Hepatocyte (in vitro differentiated cells): Measurements from ENCODE around the gene DOK1. TPM values are rescaled to one million over a fixed set of nuclear protein-coding genes. Genes with fewer than 3 reads are reported as not detected.

ENCODE experiments used
- DNase-seq: peaks from one replicate; pipeline ENCODE4 v3.0.0-alpha.2; 2016; ENCODE audit warnings: low spot score
- H2AFZ ChIP-seq: fragments of 200-600 bp; sonication (generic); 2 replicates; pipeline ENCODE4 v1.6.0; 2016; ENCODE audit warnings: antibody characterized with exemption, mild to moderate bottlenecking
- H3K27ac ChIP-seq: fragments of 200-600 bp; sonication (generic); 2 replicates; pipeline ENCODE4 v1.5.1; 2016; ENCODE audit warnings: mild to moderate bottlenecking
- H3K27me3 ChIP-seq: fragments of 200-600 bp; sonication (generic); 2 replicates; pipeline ENCODE4 v1.6.1; 2016
- H3K36me3 ChIP-seq: fragments of 200-600 bp; sonication (generic); replicated peaks from 2 replicates; pipeline ENCODE4 v1.5.1; 2016; ENCODE audit warnings: low read depth; ENCODE audit not compliant: insufficient read depth
- H3K4me1 ChIP-seq: fragments of 200-600 bp; sonication (generic); 2 replicates; pipeline ENCODE4 v1.5.1; 2016; ENCODE audit warnings: mild to moderate bottlenecking, moderate library complexity; ENCODE audit not compliant: insufficient read depth
- H3K4me2 ChIP-seq: fragments of 200-600 bp; sonication (generic); 2 replicates; pipeline ENCODE4 v1.6.0; 2016
- H3K4me3 ChIP-seq: fragments of 200-600 bp; sonication (generic); 2 replicates; pipeline ENCODE4 v1.5.1; 2016; ENCODE audit warnings: mild to moderate bottlenecking
- H3K79me2 ChIP-seq: fragments of 200-600 bp; sonication (generic); 2 replicates; pipeline ENCODE4 v1.6.0; 2017; ENCODE audit warnings: mild to moderate bottlenecking
- H3K9me2 ChIP-seq: fragments of 200-600 bp; sonication (generic); replicated peaks from 2 replicates; pipeline ENCODE4 v1.6.0; 2017; ENCODE audit warnings: mild to moderate bottlenecking; ENCODE audit not compliant: insufficient read depth
- H3K9me3 ChIP-seq: fragments of 200-600 bp; sonication (generic); 2 replicates; pipeline ENCODE4 v1.5.1; 2016; ENCODE audit warnings: low read depth, mild to moderate bottlenecking
- H4K20me1 ChIP-seq: fragments of 200-600 bp; sonication (generic); 2 replicates; pipeline ENCODE4 v1.6.0; 2016; ENCODE audit warnings: mild to moderate bottlenecking; ENCODE audit not compliant: insufficient read depth, poor library complexity, severe bottlenecking
- CTCF ChIP-seq: fragments of 200-600 bp; sonication (generic); IDR thresholded peaks from 2 replicates; pipeline ENCODE4 v1.5.1; 2016; ENCODE audit warnings: antibody characterized with exemption, mild to moderate bottlenecking; ENCODE audit not compliant: poor library complexity
- EZH2 ChIP-seq: fragments of 200-600 bp; sonication (generic); IDR thresholded peaks from 2 replicates; pipeline ENCODE4 v1.6.1; 2016; ENCODE audit warnings: antibody characterized with exemption, mild to moderate bottlenecking, borderline replicate concordance
- EZH2phosphoT487 ChIP-seq: fragments of 200-600 bp; sonication (generic); IDR thresholded peaks from one replicate; pipeline ENCODE4 v1.6.1; 2018; ENCODE audit warnings: antibody characterized with exemption, mild to moderate bottlenecking, low read depth, moderate library complexity; ENCODE audit not compliant: unreplicated experiment, severe bottlenecking
- WGBS: methylation state at CpG from one replicate; pipeline ENCODE4 v1.1.6; 2016; ENCODE audit warnings: low lambda C conversion rate; ENCODE audit errors: missing lambda C conversion rate; 5-methylcytosine and 5-hydroxymethylcytosine counted together
- polyA plus RNA-seq: library from polyadenylated mRNA; unstranded; fragments of >200 nt; fragmentation: Nextera tagmentation; extraction: Ambion mirVana; gene quantifications from 2 replicates; pipeline ENCODE4 v1.2.1, GENCODE V29; 2016
- total RNA-seq: library from RNA; depleted of rRNA; stranded (reverse); fragments of >200 nt; gene quantifications from 2 replicates; pipeline ENCODE4 v1.2.3, GENCODE V29; 2014

Gene DOK1
- total and polyA plus RNA-seq, 2 experiments from 2014 or later: 8.0 to 11.4 TPM

GRCh38 chr2:74599676-74600075 lies 45.2 kb downstream of the DOK1 start:
- 77% methylated on average over 3 of the region's 3 CpGs for WGBS
- Histone ChIP-seq H3K4me1 (no peaks in the 10 kb centered on the region), H3K27ac (no peak overlapping the region), H3K9me3 (no peaks in the 10 kb centered on the region), H3K9me2 (no peaks in the 10 kb centered on the region), H2AFZ (no peak overlapping the region), H3K27me3 (peaks cover 12% of the 10 kb centered on the region), H4K20me1 (no peaks in the 10 kb centered on the region), H3K36me3 (no peaks in the 10 kb centered on the region), H3K4me2 (no peak overlapping the region), H3K79me2 (no peaks in the 10 kb centered on the region), H3K4me3 (no peak overlapping the region)
- TF ChIP-seq CTCF (no peak), EZH2 (no peak), EZH2phosphoT487 (no peak)
- no peak for DNase-seq

- H3K79me2 ChIP-seq: no peaks in the 10 kb centered on the region
- H4K20me1 ChIP-seq: no peaks in the 10 kb centered on the region
- H3K9me3 ChIP-seq: no peaks in the 10 kb centered on the region
- H3K27me3 ChIP-seq: peaks cover 12% of the 10 kb centered on the region
- H2AFZ ChIP-seq: no peak overlapping the region
- no peak overlapping the region for H3K27ac ChIP-seq
- TF ChIP-seq EZH2phosphoT487: no peak
- TF ChIP-seq EZH2: no peak
- TF ChIP-seq CTCF: no peak
- H3K4me1 ChIP-seq: no peaks in the 10 kb centered on the region
- no peak for DNase-seq
- WGBS: 77% methylated on average over 1 of the region's 1 CpG
- H3K36me3 ChIP-seq: no peaks in the 10 kb centered on the region
- H3K9me2 ChIP-seq: no peaks in the 10 kb centered on the region
- no peak overlapping the region for H3K4me2 ChIP-seq
- H3K4me3 ChIP-seq: no peak overlapping the region
Measured at GRCh38 chr2:74602586-74603281, 48.2 kb downstream of the DOK1 start.

GRCh38 chr2:74603282-74604000 lies 48.9 kb downstream of the DOK1 start:
- Histone ChIP-seq H2AFZ (no peak overlapping the region), H3K4me2 (no peak overlapping the region), H4K20me1 (no peaks in the 10 kb centered on the region), H3K9me2 (no peaks in the 10 kb centered on the region), H3K9me3 (no peaks in the 10 kb centered on the region), H3K4me1 (no peaks in the 10 kb centered on the region), H3K36me3 (no peaks in the 10 kb centered on the region), H3K27me3 (peaks cover 12% of the 10 kb centered on the region), H3K27ac (no peak overlapping the region), H3K79me2 (no peaks in the 10 kb centered on the region), H3K4me3 (no peak overlapping the region)
- 79% methylated on average over 7 of the region's 7 CpGs for WGBS
- TF ChIP-seq CTCF: no peak
- no peak for DNase-seq
